ENCODE measurements around the gene APAF1. TPM values are rescaled to one million over a fixed set of nuclear protein-coding genes. Genes with fewer than 3 reads are reported as not detected.
A peak's percentile ranks its signal among the peaks of the same experiment; 100 is the strongest.

The APAF1 gene
- total and polyA plus RNA-seq, 2 donors (not counting 1 experiment from before 2014, with no cell fraction given) = 9.1 to 36.9 TPM

DNA sequence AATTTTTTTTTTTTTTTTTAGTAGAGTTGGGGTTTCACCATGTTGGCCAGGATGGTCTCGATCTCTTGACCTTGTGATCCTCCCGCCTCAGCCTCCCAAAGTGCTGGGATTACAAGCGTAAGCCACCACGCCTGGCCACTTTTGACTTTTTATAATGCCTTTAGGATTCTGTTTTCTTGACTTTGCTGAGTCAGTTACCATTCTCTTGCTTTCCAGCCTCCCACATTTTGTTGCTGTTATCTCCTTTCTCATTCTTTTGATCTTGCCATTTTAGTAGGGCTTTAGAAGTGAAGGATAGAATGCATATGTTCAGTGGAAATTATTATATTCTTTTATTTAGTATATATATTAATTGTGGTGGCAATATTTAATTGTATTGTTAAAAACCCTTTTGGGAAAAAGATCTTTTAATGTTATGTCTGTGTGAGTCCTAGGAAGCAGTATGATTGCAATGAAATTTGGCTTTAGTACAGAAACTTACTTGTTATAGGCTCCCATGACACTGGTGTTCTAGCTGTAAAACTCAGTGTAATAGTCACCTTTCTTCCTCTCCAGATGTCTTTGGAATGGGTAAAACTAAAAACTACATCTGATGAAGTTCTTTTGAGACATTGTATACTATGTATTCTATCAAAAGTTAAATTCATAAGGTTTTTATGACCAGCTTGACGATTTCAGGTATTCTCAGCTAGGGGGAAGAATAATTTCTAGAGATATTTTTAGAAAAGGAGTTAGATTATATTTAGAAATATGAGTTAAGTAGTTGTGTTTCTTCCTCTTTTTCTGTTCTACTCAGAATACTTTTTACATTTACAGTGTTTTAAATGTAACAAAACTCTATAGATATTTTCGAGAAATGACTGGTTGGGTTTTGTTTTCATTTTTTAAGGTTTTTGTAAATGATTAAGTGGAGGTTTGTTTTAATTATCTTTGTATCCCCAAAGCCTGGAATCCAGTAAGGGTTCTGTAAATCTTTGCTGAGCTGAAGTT, 74.7 kb downstream of the APAF1 start:
- peak overlapping the region in 1 of 2 donors; percentile 31 for H3K27ac ChIP-seq (ENCODE audit: low read length in 2 of 2)
- H3K4me3 ChIP-seq (ENCODE audit: control extremely low read depth in 1 of 5, extremely low read depth in 1 of 5, insufficient read depth in 1 of 5, low read depth in 2 of 5, low read length in 4 of 5) = no peak overlapping the region
- DNase-seq = no peak
- 100% methylated on average over 4 of the region's 6 CpGs for WGBS (ENCODE audit: insufficient coverage)
- POLR2A ChIA-PET = no interaction called here
- H3K27me3 ChIP-seq (replicated peaks in 1 of 4; ENCODE audit: control extremely low read depth in 1 of 4, control insufficient read depth in 3 of 4, insufficient read depth in 4 of 4, low read length in 3 of 4) = no peaks in the 10 kb centered on the region
- peaks cover 0 to 7% of the 10 kb centered on the region in 2 donors for H3K4me1 ChIP-seq (ENCODE audit: control insufficient read depth in 2 of 2, insufficient read depth in 2 of 2, low read length in 2 of 2)
- H2AFZ ChIP-seq (ENCODE audit: insufficient read depth, low read depth, low read length, poor library complexity, severe bottlenecking) = no peak overlapping the region
- Mint-ChIP-seq H3K9me3 (ENCODE audit: insufficient read depth) (no peaks in the 10 kb centered on the region), H3K4me1 (peaks cover 6% of the 10 kb centered on the region), H3K4me3 (no peak overlapping the region), H3K27ac (no peak overlapping the region), H3K27me3 (no peaks in the 10 kb centered on the region)
- H4K20me1 ChIP-seq (ENCODE audit: control insufficient read depth, insufficient read depth, low read length, poor library complexity, severe bottlenecking) = no peaks in the 10 kb centered on the region
- H3K36me3 ChIP-seq (replicated peaks in 1 of 2; ENCODE audit: control extremely low read depth in 1 of 2, control insufficient read depth in 1 of 2, extremely low read depth in 1 of 2, insufficient read depth in 2 of 2, low read length in 1 of 2) = peaks cover 16 to 25% of the 10 kb centered on the region in 2 experiments
- H3K9ac ChIP-seq (ENCODE audit: low read length) = peak overlapping the region; percentile 20
- CTCF ChIA-PET = no interaction called here
- TF ChIP-seq, protein P1, sequence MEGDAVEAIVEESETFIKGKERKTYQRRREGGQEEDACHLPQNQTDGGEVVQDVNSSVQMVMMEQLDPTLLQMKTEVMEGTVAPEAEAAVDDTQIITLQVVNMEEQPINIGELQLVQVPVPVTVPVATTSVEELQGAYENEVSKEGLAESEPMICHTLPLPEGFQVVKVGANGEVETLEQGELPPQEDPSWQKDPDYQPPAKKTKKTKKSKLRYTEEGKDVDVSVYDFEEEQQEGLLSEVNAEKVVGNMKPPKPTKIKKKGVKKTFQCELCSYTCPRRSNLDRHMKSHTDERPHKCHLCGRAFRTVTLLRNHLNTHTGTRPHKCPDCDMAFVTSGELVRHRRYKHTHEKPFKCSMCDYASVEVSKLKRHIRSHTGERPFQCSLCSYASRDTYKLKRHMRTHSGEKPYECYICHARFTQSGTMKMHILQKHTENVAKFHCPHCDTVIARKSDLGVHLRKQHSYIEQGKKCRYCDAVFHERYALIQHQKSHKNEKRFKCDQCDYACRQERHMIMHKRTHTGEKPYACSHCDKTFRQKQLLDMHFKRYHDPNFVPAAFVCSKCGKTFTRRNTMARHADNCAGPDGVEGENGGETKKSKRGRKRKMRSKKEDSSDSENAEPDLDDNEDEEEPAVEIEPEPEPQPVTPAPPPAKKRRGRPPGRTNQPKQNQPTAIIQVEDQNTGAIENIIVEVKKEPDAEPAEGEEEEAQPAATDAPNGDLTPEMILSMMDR (IDR thresholded peaks at IDR 0.05) = no peak
- no peak for TF ChIP-seq EZH2 (IDR thresholded peaks at IDR 0.05; ENCODE audit: borderline replicate concordance, insufficient read depth, low read depth, low read length, poor library complexity, severe bottlenecking)
- H3K79me2 ChIP-seq (ENCODE audit: control insufficient read depth, insufficient read depth, low read length) = no peaks in the 10 kb centered on the region
- intact Hi-C loops (cut with micrococcal nuclease) = no loop called here
- no peaks in the 10 kb centered on the region for H3K9me3 ChIP-seq (ENCODE audit: control extremely low read depth in 1 of 3, control insufficient read depth in 2 of 3, insufficient read depth in 1 of 3, low read length in 2 of 3)
- ATAC-seq (ENCODE audit: low read depth) = no peak
- H3K4me2 ChIP-seq (replicated peaks; ENCODE audit: low read depth, low read length, poor library complexity, severe bottlenecking) = peak overlapping the region; percentile 47

DNA sequence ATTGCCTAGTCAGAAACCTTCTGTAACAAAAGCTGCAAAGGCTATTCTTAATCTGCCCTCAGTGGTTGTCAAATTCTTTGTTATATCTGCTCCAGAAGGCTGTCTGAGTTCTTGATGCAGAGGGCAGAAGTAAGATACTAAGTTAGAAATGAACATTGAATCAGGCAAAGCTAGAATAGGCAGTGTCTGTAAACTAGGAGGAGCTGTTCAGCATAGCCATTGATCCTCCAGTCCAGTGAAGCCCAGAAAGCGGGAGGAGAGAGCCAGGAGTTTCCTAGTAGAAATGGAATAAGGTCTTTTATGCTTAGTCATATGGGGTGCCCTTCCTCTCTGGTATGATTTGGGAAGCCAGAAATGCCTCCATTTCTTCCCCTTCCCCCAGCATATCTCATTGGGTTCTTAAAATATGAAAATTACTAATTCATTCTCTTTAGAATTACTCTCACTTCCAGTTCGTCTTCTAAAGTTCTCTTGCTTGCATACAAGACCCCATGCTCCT, 76.2 kb downstream of the APAF1 start:
- DNase-seq (no peak), ATAC-seq (ENCODE audit: low read depth) (no peak)
- H3K4me3 Mint-ChIP-seq = no peak overlapping the region
- no peak overlapping the region for H3K4me2 ChIP-seq (replicated peaks; ENCODE audit: low read depth, low read length, poor library complexity, severe bottlenecking)
- intact Hi-C loops (cut with micrococcal nuclease) = no loop called here
- no peak overlapping the region for H3K27ac ChIP-seq (ENCODE audit: low read length in 2 of 2)
- TF ChIP-seq EZH2 (IDR thresholded peaks at IDR 0.05; ENCODE audit: borderline replicate concordance, insufficient read depth, low read depth, low read length, poor library complexity, severe bottlenecking) = no peak
- TF ChIP-seq, protein P1 (IDR thresholded peaks at IDR 0.05) = no peak
- H3K4me1 Mint-ChIP-seq = peaks cover 9% of the 10 kb centered on the region
- no peak overlapping the region for H3K27ac Mint-ChIP-seq
- H3K27me3 Mint-ChIP-seq = no peaks in the 10 kb centered on the region
- H3K9ac ChIP-seq (ENCODE audit: low read length) = no peak overlapping the region
- no peaks in the 10 kb centered on the region for H3K9me3 Mint-ChIP-seq (ENCODE audit: insufficient read depth)
- H3K36me3 ChIP-seq (replicated peaks in 1 of 2; ENCODE audit: control extremely low read depth in 1 of 2, control insufficient read depth in 1 of 2, extremely low read depth in 1 of 2, insufficient read depth in 2 of 2, low read length in 1 of 2) = peaks cover 19 to 29% of the 10 kb centered on the region in 2 experiments
- H3K79me2 ChIP-seq (ENCODE audit: control insufficient read depth, insufficient read depth, low read length) = no peaks in the 10 kb centered on the region
- peaks cover 0 to 7% of the 10 kb centered on the region in 2 donors for H3K4me1 ChIP-seq (ENCODE audit: control insufficient read depth in 2 of 2, insufficient read depth in 2 of 2, low read length in 2 of 2)
- ChIA-PET POLR2A (no interaction called here), CTCF (no interaction called here)
- H4K20me1 ChIP-seq (ENCODE audit: control insufficient read depth, insufficient read depth, low read length, poor library complexity, severe bottlenecking) = no peaks in the 10 kb centered on the region
- no peak overlapping the region for H2AFZ ChIP-seq (ENCODE audit: insufficient read depth, low read depth, low read length, poor library complexity, severe bottlenecking)
- no peaks in the 10 kb centered on the region for H3K27me3 ChIP-seq (replicated peaks in 1 of 4; ENCODE audit: control extremely low read depth in 1 of 4, control insufficient read depth in 3 of 4, insufficient read depth in 4 of 4, low read length in 3 of 4)
- no peak overlapping the region for H3K4me3 ChIP-seq (ENCODE audit: control extremely low read depth in 1 of 5, extremely low read depth in 1 of 5, insufficient read depth in 1 of 5, low read depth in 2 of 5, low read length in 4 of 5)
- no peaks in the 10 kb centered on the region for H3K9me3 ChIP-seq (ENCODE audit: control extremely low read depth in 1 of 3, control insufficient read depth in 2 of 3, insufficient read depth in 1 of 3, low read length in 2 of 3)
- WGBS (ENCODE audit: insufficient coverage) = no CpG with 5 or more reads among the region's 2 CpGs
